HEK293 (cell line): ENCODE results near the gene AFDN.

Experiments
- CTCF ChIA-PET: fragments of 350-600 bp; formaldehyde crosslinking; extraction: SDS; loops from one replicate; lab custom pipeline; 2021; ENCODE audit warnings: antibody characterized with exemption; lab: Yijun Ruan, JAX
- POLR2A ChIA-PET: fragments of 300-600 bp; formaldehyde crosslinking; extraction: SDS; loops from one replicate; lab custom pipeline; 2020; ENCODE audit warnings: antibody characterized with exemption, inconsistent platforms; lab: Yijun Ruan, JAX
- H3K27ac ChIP-seq: fragments of 200-500 bp; sonication (Bioruptor generic); 2 replicates; pipeline ENCODE4 v1.5.1; 2014; ENCODE audit warnings: low read depth, low read length, control low read depth, inconsistent platforms; ENCODE audit errors: extremely low read depth
- H3K36me3 ChIP-seq, 2 experiments: fragments of 200-500 bp in 1 of 2; sonication (Bioruptor generic) in 1 of 2; 1 replicate in 1 of 2; 2 replicates in 1 of 2; pipeline ENCODE4 v1.5.1; 2014 to 2017; ENCODE audit warnings: inconsistent platforms in 2 of 2, low read length in 2 of 2; ENCODE audit not compliant: control insufficient read depth in 2 of 2, insufficient read depth in 1 of 2
- H3K4me1 ChIP-seq: fragments of 200-500 bp; sonication (Bioruptor generic); 2 replicates; pipeline ENCODE4 v1.5.1; 2014; ENCODE audit warnings: mild to moderate bottlenecking, low read length, inconsistent platforms; ENCODE audit not compliant: control insufficient read depth, insufficient read depth
- H3K4me3 ChIP-seq: 2 replicates; pipeline ENCODE4 v1.5.1; 2011; ENCODE audit warnings: low read depth, mild to moderate bottlenecking, control low read depth, low read length, moderate library complexity
- H3K9me3 ChIP-seq: fragments of 200-500 bp; sonication (Bioruptor generic); 2 replicates; pipeline ENCODE4 v1.5.1; 2014; ENCODE audit warnings: low read depth, low read length, inconsistent platforms; ENCODE audit not compliant: control insufficient read depth, insufficient read depth
- GLIS2 ChIP-seq: fragments of 450-650 bp; formaldehyde crosslinking; IDR thresholded peaks from 2 replicates; pipeline ENCODE4 v1.5.1; 2016; ENCODE audit warnings: missing biosample characterization, missing genetic modification characterization
- KLF16 ChIP-seq: fragments of 450-650 bp; formaldehyde crosslinking; IDR thresholded peaks from 2 replicates; pipeline ENCODE4 v1.5.1; 2017; ENCODE audit warnings: missing biosample characterization, missing genetic modification characterization
- PRDM4 ChIP-seq: fragments of 450-650 bp; formaldehyde crosslinking; IDR thresholded peaks from 2 replicates; pipeline ENCODE4 v1.5.1; 2017; ENCODE audit warnings: missing biosample characterization, missing genetic modification characterization
- ZBTB20 ChIP-seq: fragments of 450-650 bp; formaldehyde crosslinking; IDR thresholded peaks from 2 replicates; pipeline ENCODE4 v1.5.1; 2016; ENCODE audit warnings: missing biosample characterization, missing genetic modification characterization
- ZFHX2 ChIP-seq: fragments of 450-650 bp; formaldehyde crosslinking; conservative IDR thresholded peaks from 2 replicates; pipeline ENCODE4 v1.5.1; 2016; ENCODE audit warnings: missing biosample characterization, missing genetic modification characterization
- ZFP3 ChIP-seq: fragments of 450-650 bp; formaldehyde crosslinking; IDR thresholded peaks from 2 replicates; pipeline ENCODE4 v1.5.1; 2016; ENCODE audit warnings: low read depth, missing biosample characterization, missing genetic modification characterization
- ZNF140 ChIP-seq: fragments of 450-650 bp; formaldehyde crosslinking; IDR thresholded peaks from 2 replicates; pipeline ENCODE4 v1.5.1; 2016; ENCODE audit warnings: missing biosample characterization, missing genetic modification characterization
- ZNF157 ChIP-seq: fragments of 450-650 bp; formaldehyde crosslinking; IDR thresholded peaks from 2 replicates; pipeline ENCODE4 v1.5.1; 2016; ENCODE audit warnings: missing biosample characterization, missing genetic modification characterization
- ZNF174 ChIP-seq: fragments of 450-650 bp; formaldehyde crosslinking; IDR thresholded peaks from 2 replicates; pipeline ENCODE4 v1.5.0; 2017; ENCODE audit warnings: missing biosample characterization, mild to moderate bottlenecking, missing genetic modification characterization
- ZNF184 ChIP-seq: fragments of 450-650 bp; IDR thresholded peaks from 2 replicates; pipeline ENCODE4 v1.5.1; 2018; ENCODE audit warnings: missing biosample characterization, mild to moderate bottlenecking, missing genetic modification characterization
- ZNF404 ChIP-seq: fragments of 450-650 bp; formaldehyde crosslinking; IDR thresholded peaks from 2 replicates; pipeline ENCODE4 v1.5.1; 2017; ENCODE audit warnings: missing biosample characterization, missing genetic modification characterization
- ZNF416 ChIP-seq: fragments of 450-650 bp; formaldehyde crosslinking; IDR thresholded peaks from 2 replicates; pipeline ENCODE4 v1.5.1; 2016; ENCODE audit warnings: missing biosample characterization, missing genetic modification characterization
- ZNF501 ChIP-seq: fragments of 450-650 bp; formaldehyde crosslinking; IDR thresholded peaks from 2 replicates; pipeline ENCODE4 v1.5.1; 2016; ENCODE audit warnings: missing biosample characterization, missing genetic modification characterization
- ZNF514 ChIP-seq: fragments of 450-650 bp; formaldehyde crosslinking; IDR thresholded peaks from 2 replicates; pipeline ENCODE4 v1.5.1; 2016; ENCODE audit warnings: missing biosample characterization, missing genetic modification characterization
- ZNF585B ChIP-seq: fragments of 450-650 bp; formaldehyde crosslinking; IDR thresholded peaks from 2 replicates; pipeline ENCODE4 v1.5.1; 2016; ENCODE audit warnings: missing biosample characterization, missing genetic modification characterization
- ZNF660 ChIP-seq: fragments of 450-650 bp; IDR thresholded peaks from 2 replicates; pipeline ENCODE4 v1.5.1; 2018; ENCODE audit warnings: missing biosample characterization, mild to moderate bottlenecking, missing genetic modification characterization
- ZNF704 ChIP-seq: fragments of 450-650 bp; formaldehyde crosslinking; IDR thresholded peaks from 2 replicates; pipeline ENCODE4 v1.5.1; 2016; ENCODE audit warnings: missing biosample characterization, missing genetic modification characterization
- ZNF747 ChIP-seq: fragments of 450-650 bp; formaldehyde crosslinking; IDR thresholded peaks from 2 replicates; pipeline ENCODE4 v1.5.1; 2016; ENCODE audit warnings: missing biosample characterization, missing genetic modification characterization
- ZNF76 ChIP-seq: fragments of 450-650 bp; formaldehyde crosslinking; IDR thresholded peaks from 2 replicates; pipeline ENCODE4; 2016; ENCODE audit warnings: low read depth, missing biosample characterization, missing genetic modification characterization, borderline replicate concordance
- ZNF768 ChIP-seq: fragments of 450-650 bp; formaldehyde crosslinking; IDR thresholded peaks from 2 replicates; pipeline ENCODE4 v1.5.1; 2018; ENCODE audit warnings: missing biosample characterization, mild to moderate bottlenecking, missing genetic modification characterization
- ZNF791 ChIP-seq: fragments of 450-650 bp; formaldehyde crosslinking; IDR thresholded peaks from 2 replicates; pipeline ENCODE4 v1.5.1; 2016; ENCODE audit warnings: missing biosample characterization, missing genetic modification characterization
- ZSCAN16 ChIP-seq: fragments of 450-650 bp; formaldehyde crosslinking; IDR thresholded peaks from 2 replicates; pipeline ENCODE4 v1.5.1; 2016; ENCODE audit warnings: missing biosample characterization, missing genetic modification characterization
- TF ChIP-seq, protein P1 (sequence below): fragments of 450-650 bp; formaldehyde crosslinking; IDR thresholded peaks from 2 replicates; pipeline ENCODE4 v1.5.1; 2016; ENCODE audit warnings: missing biosample characterization, missing genetic modification characterization, low read depth
- TF ChIP-seq, protein P2 (sequence below): sonication (generic); formaldehyde crosslinking; IDR thresholded peaks from 2 replicates; pipeline ENCODE4 v1.8.1; 2022; ENCODE audit warnings: mild to moderate bottlenecking, moderate library complexity, missing genetic modification reagents
- TF ChIP-seq, protein P3 (sequence below): IDR thresholded peaks from 2 replicates; pipeline ENCODE4 v1.6.1; 2011; ENCODE audit warnings: mild to moderate bottlenecking, low read depth, low read length, borderline replicate concordance

Gene AFDN

DNA sequence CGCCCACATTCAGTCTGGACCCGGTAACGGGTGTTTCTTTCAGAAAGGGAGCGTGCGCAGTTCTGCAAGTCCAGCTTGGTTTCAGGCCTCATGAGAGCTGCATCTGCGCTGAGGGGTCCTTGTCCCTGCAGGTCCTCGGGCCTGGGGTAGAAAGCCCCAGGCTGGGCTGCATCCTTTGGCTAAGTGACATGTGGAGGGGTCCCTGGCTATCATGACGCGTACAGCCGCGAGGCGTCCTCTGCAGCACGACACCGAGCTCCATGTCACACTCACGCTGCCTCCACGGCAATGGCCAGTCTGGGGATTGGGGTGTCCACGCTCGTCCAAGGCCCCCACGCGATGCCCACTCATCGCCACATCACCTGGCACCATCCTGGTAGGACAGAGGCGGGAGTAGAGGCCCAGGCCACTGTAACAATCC is 169.0 kb downstream of the AFDN start (continued):
- TF ChIP-seq ZNF501 (tag by site-specific recombination) (no peak), ZBTB20 (tag by site-specific recombination) (no peak), ZFHX2 (tag by site-specific recombination) (no peak), ZNF514 (tag by site-specific recombination) (no peak)
- TF ChIP-seq, protein P1, sequence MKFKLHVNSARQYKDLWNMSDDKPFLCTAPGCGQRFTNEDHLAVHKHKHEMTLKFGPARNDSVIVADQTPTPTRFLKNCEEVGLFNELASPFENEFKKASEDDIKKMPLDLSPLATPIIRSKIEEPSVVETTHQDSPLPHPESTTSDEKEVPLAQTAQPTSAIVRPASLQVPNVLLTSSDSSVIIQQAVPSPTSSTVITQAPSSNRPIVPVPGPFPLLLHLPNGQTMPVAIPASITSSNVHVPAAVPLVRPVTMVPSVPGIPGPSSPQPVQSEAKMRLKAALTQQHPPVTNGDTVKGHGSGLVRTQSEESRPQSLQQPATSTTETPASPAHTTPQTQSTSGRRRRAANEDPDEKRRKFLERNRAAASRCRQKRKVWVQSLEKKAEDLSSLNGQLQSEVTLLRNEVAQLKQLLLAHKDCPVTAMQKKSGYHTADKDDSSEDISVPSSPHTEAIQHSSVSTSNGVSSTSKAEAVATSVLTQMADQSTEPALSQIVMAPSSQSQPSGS (tag by site-specific recombination) = no peak
- TF ChIP-seq, protein P2, sequence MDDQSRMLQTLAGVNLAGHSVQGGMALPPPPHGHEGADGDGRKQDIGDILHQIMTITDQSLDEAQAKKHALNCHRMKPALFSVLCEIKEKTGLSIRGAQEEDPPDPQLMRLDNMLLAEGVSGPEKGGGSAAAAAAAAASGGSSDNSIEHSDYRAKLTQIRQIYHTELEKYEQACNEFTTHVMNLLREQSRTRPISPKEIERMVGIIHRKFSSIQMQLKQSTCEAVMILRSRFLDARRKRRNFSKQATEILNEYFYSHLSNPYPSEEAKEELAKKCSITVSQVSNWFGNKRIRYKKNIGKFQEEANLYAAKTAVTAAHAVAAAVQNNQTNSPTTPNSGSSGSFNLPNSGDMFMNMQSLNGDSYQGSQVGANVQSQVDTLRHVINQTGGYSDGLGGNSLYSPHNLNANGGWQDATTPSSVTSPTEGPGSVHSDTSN (CRISPR knock-in tag) = no peak
- TF ChIP-seq, all 188 proteins: peak for 0

DNA sequence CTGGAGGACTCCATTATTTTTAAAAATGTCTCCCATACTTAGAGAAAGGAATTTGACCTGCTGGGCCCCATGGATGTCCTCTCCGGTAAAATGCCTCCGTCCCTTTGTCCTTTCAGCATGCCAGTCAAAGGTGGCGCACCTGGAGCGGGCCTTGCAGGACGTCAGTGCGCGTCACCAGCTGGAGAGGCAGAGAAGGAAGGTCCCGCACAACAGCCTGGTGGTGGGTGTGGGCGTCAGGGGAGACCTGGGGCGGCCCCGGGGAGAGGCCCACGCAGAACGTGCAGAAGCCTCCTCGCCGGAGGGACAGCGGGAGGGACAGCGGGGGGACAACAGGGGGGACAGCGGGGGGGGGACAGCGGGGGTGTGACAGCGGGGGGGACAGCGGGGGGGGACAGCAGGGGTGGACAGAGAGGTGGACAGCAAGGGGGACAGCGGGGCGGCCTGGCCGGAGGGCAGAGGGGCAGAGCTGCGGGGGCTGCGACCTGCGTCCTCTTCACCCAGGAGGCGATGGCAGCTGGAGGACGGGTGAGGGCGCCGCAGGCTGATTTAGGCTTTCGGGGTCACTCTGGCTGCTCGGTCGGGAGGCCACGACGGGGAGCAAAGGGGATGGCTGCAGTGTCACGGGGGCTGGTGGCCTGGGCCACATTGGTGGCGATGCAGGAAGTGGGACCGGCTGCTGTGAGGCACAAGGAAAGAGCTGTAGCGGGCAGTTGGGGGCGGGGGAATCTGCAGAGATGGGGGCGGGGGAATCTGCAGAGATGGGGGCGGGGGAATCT is 169.9 kb downstream of the AFDN start:
- TF ChIP-seq ZNF157 (no peak), ZNF660 (tag by site-specific recombination) (no peak), ZNF704 (tag by site-specific recombination) (no peak), ZNF791 (no peak), ZNF585B (tag by site-specific recombination) (no peak), ZNF140 (no peak), KLF16 (no peak), ZNF184 (tag by site-specific recombination) (no peak), ZNF768 (no peak), ZNF416 (tag by site-specific recombination) (no peak), ZNF404 (tag by site-specific recombination) (no peak), ZNF76 (no peak), PRDM4 (tag by site-specific recombination) (no peak), GLIS2 (no peak), ZNF174 (no peak), ZNF747 (tag by site-specific recombination) (no peak), ZFP3 (no peak), ZSCAN16 (tag by site-specific recombination) (no peak)
- TF ChIP-seq, protein P3, sequence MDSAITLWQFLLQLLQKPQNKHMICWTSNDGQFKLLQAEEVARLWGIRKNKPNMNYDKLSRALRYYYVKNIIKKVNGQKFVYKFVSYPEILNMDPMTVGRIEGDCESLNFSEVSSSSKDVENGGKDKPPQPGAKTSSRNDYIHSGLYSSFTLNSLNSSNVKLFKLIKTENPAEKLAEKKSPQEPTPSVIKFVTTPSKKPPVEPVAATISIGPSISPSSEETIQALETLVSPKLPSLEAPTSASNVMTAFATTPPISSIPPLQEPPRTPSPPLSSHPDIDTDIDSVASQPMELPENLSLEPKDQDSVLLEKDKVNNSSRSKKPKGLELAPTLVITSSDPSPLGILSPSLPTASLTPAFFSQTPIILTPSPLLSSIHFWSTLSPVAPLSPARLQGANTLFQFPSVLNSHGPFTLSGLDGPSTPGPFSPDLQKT = no peak
- H3K4me1 ChIP-seq = no peaks in the 10 kb centered on the region
- H3K27ac ChIP-seq = no peak overlapping the region
- no peak overlapping the region for H3K4me3 ChIP-seq
- POLR2A ChIA-PET = interaction anchor here (1.1 kb wide), 1 partner anchor 17 kb away, joined by 3 read pairs; no protein-coding TSS in a partner anchor
- CTCF ChIA-PET = no interaction called here
- no peaks in the 10 kb centered on the region for H3K36me3 ChIP-seq
- no peaks in the 10 kb centered on the region for H3K9me3 ChIP-seq
